Liver (tissue), 9 donors: ENCODE measurements around the gene SEPHS2. TPM values are rescaled to one million over a fixed set of nuclear protein-coding genes. Genes with fewer than 3 reads are reported as not detected.
A peak's percentile ranks its signal among the peaks of the same experiment; 100 is the strongest.

Source experiments
- DNase-seq: peaks from one replicate; pipeline ENCODE4 v3.0.0-alpha.2; 2017; ENCODE audit warnings: low spot score
- H3K27ac ChIP-seq, 2 donors: one replicate each; pipeline ENCODE4 v1.7.0; 2013; ENCODE audit warnings: inconsistent platforms in 2 of 2, low read length in 2 of 2, control low read depth in 1 of 2, low read depth in 1 of 2, mild to moderate bottlenecking in 1 of 2
- H3K27me3 ChIP-seq, 4 donors: one replicate each; pipeline versions ENCODE4 v1.6.1 to v1.7.0; 2013; ENCODE audit warnings: low read length in 3 of 4, inconsistent platforms in 1 of 4, mild to moderate bottlenecking in 1 of 4, moderate library complexity in 1 of 4; ENCODE audit not compliant: control insufficient read depth in 4 of 4, insufficient read depth in 4 of 4
- H3K36me3 ChIP-seq, 4 donors: one replicate each; pipeline versions ENCODE4 v1.6.1 to v1.7.0; 2013; ENCODE audit warnings: low read length in 3 of 4, mild to moderate bottlenecking in 3 of 4, low read depth in 1 of 4, moderate library complexity in 1 of 4; ENCODE audit not compliant: control insufficient read depth in 4 of 4, insufficient read depth in 3 of 4
- H3K4me1 ChIP-seq, 4 donors: one replicate each; pipeline versions ENCODE4 v1.6.1 to v1.7.0; 2013; ENCODE audit warnings: low read length in 3 of 4, mild to moderate bottlenecking in 3 of 4, moderate library complexity in 1 of 4; ENCODE audit not compliant: control insufficient read depth in 4 of 4, insufficient read depth in 4 of 4
- H3K4me3 ChIP-seq, 3 donors: one replicate each; pipeline versions ENCODE4 v1.6.1 to v1.7.0; 2013; ENCODE audit warnings: low read length in 3 of 3, control low read depth in 1 of 3, low read depth in 1 of 3, mild to moderate bottlenecking in 1 of 3
- H3K9ac ChIP-seq, 2 donors: one replicate each; pipeline ENCODE4 v1.7.0; 2013; ENCODE audit warnings: low read length in 2 of 2, mild to moderate bottlenecking in 2 of 2, moderate library complexity in 2 of 2, control low read depth in 1 of 2, low read depth in 1 of 2
- H3K9me3 ChIP-seq, 4 donors: one replicate each; pipeline versions ENCODE4 v1.6.1 to v1.7.0; 2013; ENCODE audit warnings: low read length in 3 of 4; ENCODE audit not compliant: control insufficient read depth in 4 of 4
- CTCF ChIP-seq: fragments of 150-350 bp; IDR thresholded peaks from 2 replicates; pipeline ENCODE4 v1.5.1; 2017; ENCODE audit warnings: improper control_type of control experiment, low read depth, low read length; ENCODE audit not compliant: missing input control
- EGR1 ChIP-seq, 2 donors: IDR thresholded peaks; 2 replicates each; pipeline ENCODE4 v1.6.1; 2016 to 2018; ENCODE audit warnings: antibody characterized with exemption in 2 of 2, low read depth in 2 of 2
- FOXA1 ChIP-seq: IDR thresholded peaks from 2 replicates; pipeline ENCODE4 v1.6.1; 2016; ENCODE audit warnings: antibody characterized with exemption
- FOXA2 ChIP-seq: IDR thresholded peaks from 2 replicates; pipeline ENCODE4 v1.6.1; 2016; ENCODE audit warnings: antibody characterized with exemption
- HNF4A ChIP-seq, 2 donors: conservative IDR thresholded peaks; 2 replicates each; pipeline ENCODE4 v1.6.1; 2016; ENCODE audit warnings: antibody characterized with exemption in 2 of 2, mild to moderate bottlenecking in 2 of 2
- HNF4G ChIP-seq: IDR thresholded peaks from 2 replicates; pipeline ENCODE4 v1.6.1; 2016; ENCODE audit warnings: antibody characterized with exemption
- JUND ChIP-seq, 2 donors: IDR thresholded peaks; 2 replicates each; pipeline ENCODE4 v1.6.1; 2016; ENCODE audit warnings: antibody characterized with exemption in 2 of 2
- NR2F2 ChIP-seq: IDR thresholded peaks from 2 replicates; pipeline ENCODE4 v1.6.1; 2016; ENCODE audit warnings: antibody characterized with exemption
- RAD21 ChIP-seq, 2 donors: IDR thresholded peaks; 2 replicates each; pipeline ENCODE4 v1.6.1; 2016; ENCODE audit warnings: antibody characterized with exemption in 2 of 2, mild to moderate bottlenecking in 2 of 2
- REST ChIP-seq: IDR thresholded peaks from 2 replicates; pipeline ENCODE4 v1.6.1; 2016; ENCODE audit warnings: antibody characterized with exemption, mild to moderate bottlenecking
- RXRA ChIP-seq, 2 donors: IDR thresholded peaks; 2 replicates each; pipeline ENCODE4 v1.6.1; 2017 to 2018; ENCODE audit warnings: antibody characterized with exemption in 2 of 2, mild to moderate bottlenecking in 1 of 2
- SP1 ChIP-seq: IDR thresholded peaks from 2 replicates; pipeline ENCODE4 v1.6.1; 2018; ENCODE audit warnings: antibody characterized with exemption, mild to moderate bottlenecking
- YY1 ChIP-seq: IDR thresholded peaks from 2 replicates; pipeline ENCODE4 v1.6.1; 2016; ENCODE audit warnings: antibody characterized with exemption, mild to moderate bottlenecking
- ZBTB33 ChIP-seq: IDR thresholded peaks from 2 replicates; pipeline ENCODE4 v1.6.1; 2016; ENCODE audit warnings: antibody characterized with exemption
- WGBS: extraction: QIAGEN DNeasy Blood & Tissue Kit; methylation state at CpG from one replicate; pipeline ENCODE4 v1.1.7; 2013; 5-methylcytosine and 5-hydroxymethylcytosine counted together
- polyA plus RNA-seq, 2 donors: library from polyadenylated mRNA; stranded (reverse) in 1 of 2; unstranded in 1 of 2; fragments of 200-250 nt in 1 of 2; fragments of >200 nt in 1 of 2; fragmentation: Nextera tagmentation in 1 of 2; extraction: Ambion mirVana in 1 of 2; gene quantifications; one replicate each; pipeline versions ENCODE4 v1.2.1 to v1.2.3, GENCODE V29; 2013 to 2015
- total RNA-seq, 2 donors: library from RNA; depleted of rRNA; stranded (reverse); fragments of >200 nt; gene quantifications; one replicate each; pipeline ENCODE4 v1.2.3, GENCODE V29; 2014
- donor health status: healthy.
- donor health status: healthy.
- donor health status: healthy.
- donor health status: healthy.
- donor health status: healthy.

SEPHS2 gene
- total and polyA plus RNA-seq, 4 donors, result 50.1 to 241 (median 132) TPM

- DNase-seq, result peak; percentile 95
- peaks cover 0 to 2% (median under 1%) of the 10 kb centered on the region in 4 donors for H3K36me3 ChIP-seq
- H3K9me3 ChIP-seq, result no peaks in the 10 kb centered on the region
- H3K27me3 ChIP-seq, result no peaks in the 10 kb centered on the region
- TF ChIP-seq FOXA2, result no peak
- no peak for TF ChIP-seq NR2F2
- peak; percentile 18 for TF ChIP-seq REST
- TF ChIP-seq RAD21 (IDR thresholded peaks at IDR 0.05), result peak; percentile 97
- TF ChIP-seq ZBTB33, result no peak
- peak; percentile 32 to 56 for TF ChIP-seq RXRA (IDR thresholded peaks at IDR 0.05)
- peak; percentile 96 for TF ChIP-seq CTCF
- TF ChIP-seq HNF4A (conservative IDR thresholded peaks at IDR 0.05), result peak; percentile 5 to 35
- no peak for TF ChIP-seq FOXA1
- H3K4me3 ChIP-seq, result no peak overlapping the region
- peak overlapping the region in 1 of 2 donors; percentile 15 for H3K27ac ChIP-seq
- no peak overlapping the region for H3K9ac ChIP-seq
- 36% methylated on average over 15 of the region's 15 CpGs for WGBS
- peaks cover 8 to 32% (median 24%) of the 10 kb centered on the region in 4 donors for H3K4me1 ChIP-seq
Measured at GRCh38 chr16:30409125-30410060, 36.3 kb downstream of the SEPHS2 start.

GRCh38 chr16:30407804-30408534 is 37.7 kb downstream of the SEPHS2 start:
- peak overlapping the region; percentile 78 to 87 for H3K27ac ChIP-seq

More at GRCh38 chr16:30407804-30408534, 37.7 kb downstream of the SEPHS2 start:
- no peak for DNase-seq
- Histone ChIP-seq H3K4me1 (peaks cover 8 to 32% (median 24%) of the 10 kb centered on the region in 4 donors), H3K27me3 (no peaks in the 10 kb centered on the region), H3K4me3 (peak overlapping the region; percentile 32 to 74 (median 51)), H3K9me3 (no peaks in the 10 kb centered on the region), H3K9ac (peak overlapping the region in 1 of 2 donors; percentile 42), H3K36me3 (no peaks in the 10 kb centered on the region)
- TF ChIP-seq FOXA2 (no peak), EGR1 (IDR thresholded peaks at IDR 0.05; ENCODE audit: low read depth in 2 of 2) (no peak), HNF4A (conservative IDR thresholded peaks at IDR 0.05) (no peak), HNF4G (no peak), YY1 (no peak), JUND (IDR thresholded peaks at IDR 0.05) (no peak), FOXA1 (no peak), RXRA (IDR thresholded peaks at IDR 0.05) (no peak), ZBTB33 (no peak), SP1 (no peak), RAD21 (IDR thresholded peaks at IDR 0.05) (no peak)
- WGBS, result 10% methylated on average over 18 of the region's 19 CpGs
